Activated CD8-positive, alpha-beta memory T cell treated with anti-CD3 and anti-CD28 coated beads, Interleukin-2, amount 50 U/mL, for 24 hours (primary cell): ENCODE results near the gene FARP1.

Source experiments
- DNase-seq: peaks from one replicate; pipeline ENCODE4 v3.0.0-alpha.2; 2020; ENCODE audit errors: extremely low read depth

The FARP1 gene, protein sequence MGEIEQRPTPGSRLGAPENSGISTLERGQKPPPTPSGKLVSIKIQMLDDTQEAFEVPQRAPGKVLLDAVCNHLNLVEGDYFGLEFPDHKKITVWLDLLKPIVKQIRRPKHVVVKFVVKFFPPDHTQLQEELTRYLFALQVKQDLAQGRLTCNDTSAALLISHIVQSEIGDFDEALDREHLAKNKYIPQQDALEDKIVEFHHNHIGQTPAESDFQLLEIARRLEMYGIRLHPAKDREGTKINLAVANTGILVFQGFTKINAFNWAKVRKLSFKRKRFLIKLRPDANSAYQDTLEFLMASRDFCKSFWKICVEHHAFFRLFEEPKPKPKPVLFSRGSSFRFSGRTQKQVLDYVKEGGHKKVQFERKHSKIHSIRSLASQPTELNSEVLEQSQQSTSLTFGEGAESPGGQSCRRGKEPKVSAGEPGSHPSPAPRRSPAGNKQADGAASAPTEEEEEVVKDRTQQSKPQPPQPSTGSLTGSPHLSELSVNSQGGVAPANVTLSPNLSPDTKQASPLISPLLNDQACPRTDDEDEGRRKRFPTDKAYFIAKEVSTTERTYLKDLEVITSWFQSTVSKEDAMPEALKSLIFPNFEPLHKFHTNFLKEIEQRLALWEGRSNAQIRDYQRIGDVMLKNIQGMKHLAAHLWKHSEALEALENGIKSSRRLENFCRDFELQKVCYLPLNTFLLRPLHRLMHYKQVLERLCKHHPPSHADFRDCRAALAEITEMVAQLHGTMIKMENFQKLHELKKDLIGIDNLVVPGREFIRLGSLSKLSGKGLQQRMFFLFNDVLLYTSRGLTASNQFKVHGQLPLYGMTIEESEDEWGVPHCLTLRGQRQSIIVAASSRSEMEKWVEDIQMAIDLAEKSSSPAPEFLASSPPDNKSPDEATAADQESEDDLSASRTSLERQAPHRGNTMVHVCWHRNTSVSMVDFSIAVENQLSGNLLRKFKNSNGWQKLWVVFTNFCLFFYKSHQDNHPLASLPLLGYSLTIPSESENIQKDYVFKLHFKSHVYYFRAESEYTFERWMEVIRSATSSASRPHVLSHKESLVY

GRCh38 chr13:98142380-98143156 is at the start of gene FARP1:
FARP1 (plus strand) TSS chr13:98143094; CDS start chr13:98213243, 70,149 bp downstream.
- DNase-seq = no peak

GRCh38 chr13:98094678-98095266 is 48.1 kb upstream of the FARP1 start:
- no peak for DNase-seq

- no peak for DNase-seq
These were observed 46.8 kb upstream of the FARP1 start for GRCh38 chr13:98096059-98096458.

- DNase-seq = no peak
These were observed 45.1 kb upstream of the FARP1 start for GRCh38 chr13:98097749-98098148.

- no peak for DNase-seq
These were observed 44.4 kb upstream of the FARP1 start for GRCh38 chr13:98098516-98098915.

DNA sequence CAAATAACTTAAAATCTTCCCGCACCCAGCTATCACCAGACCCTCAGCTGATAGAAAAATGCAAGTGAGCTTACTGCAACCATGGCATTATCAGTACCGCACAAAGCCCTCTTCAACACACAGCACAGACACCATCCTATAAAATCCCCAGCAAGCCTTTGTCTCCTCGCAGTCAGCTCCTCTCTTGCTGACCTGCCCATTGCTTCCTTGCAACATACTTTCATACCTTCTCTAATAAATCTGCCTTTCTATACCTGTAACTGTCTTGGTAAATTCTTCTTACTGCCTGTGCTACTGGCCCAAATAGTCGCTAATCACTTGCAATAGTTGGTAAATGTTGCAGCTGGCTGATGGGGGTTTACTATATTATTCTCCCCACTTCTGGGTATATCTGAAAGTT is 43.3 kb upstream of the FARP1 start:
- no peak for DNase-seq

GRCh38 chr13:98100481-98100880 is 42.4 kb upstream of the FARP1 start:
- DNase-seq = no peak

- DNase-seq = no peak
These were observed 39.4 kb upstream of the FARP1 start for GRCh38 chr13:98103531-98103930.

- DNase-seq = no peak
These were observed 38.7 kb upstream of the FARP1 start for GRCh38 chr13:98103942-98104880.

DNA sequence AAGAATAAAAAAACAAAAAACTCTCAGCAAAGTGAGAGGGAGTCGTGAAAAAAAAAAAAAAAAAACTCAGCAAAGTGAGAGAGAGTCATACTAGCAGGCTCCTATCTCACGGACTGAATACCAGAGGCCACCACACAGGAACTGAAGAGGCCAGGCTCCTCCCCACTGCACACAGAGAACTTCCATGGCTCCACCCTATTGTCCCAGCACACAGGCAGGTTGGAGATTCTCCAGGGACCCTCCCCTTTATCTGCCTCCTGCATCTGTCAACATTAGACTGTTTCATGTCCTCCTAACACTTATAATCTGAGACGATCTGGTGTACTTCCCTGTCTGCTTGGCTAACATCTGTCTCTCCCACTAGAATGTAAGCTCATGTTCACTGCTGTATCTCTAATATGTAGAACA is 37.0 kb upstream of the FARP1 start:
- no peak for DNase-seq

GRCh38 chr13:98108341-98108740 is 34.6 kb upstream of the FARP1 start:
- DNase-seq = no peak

DNA sequence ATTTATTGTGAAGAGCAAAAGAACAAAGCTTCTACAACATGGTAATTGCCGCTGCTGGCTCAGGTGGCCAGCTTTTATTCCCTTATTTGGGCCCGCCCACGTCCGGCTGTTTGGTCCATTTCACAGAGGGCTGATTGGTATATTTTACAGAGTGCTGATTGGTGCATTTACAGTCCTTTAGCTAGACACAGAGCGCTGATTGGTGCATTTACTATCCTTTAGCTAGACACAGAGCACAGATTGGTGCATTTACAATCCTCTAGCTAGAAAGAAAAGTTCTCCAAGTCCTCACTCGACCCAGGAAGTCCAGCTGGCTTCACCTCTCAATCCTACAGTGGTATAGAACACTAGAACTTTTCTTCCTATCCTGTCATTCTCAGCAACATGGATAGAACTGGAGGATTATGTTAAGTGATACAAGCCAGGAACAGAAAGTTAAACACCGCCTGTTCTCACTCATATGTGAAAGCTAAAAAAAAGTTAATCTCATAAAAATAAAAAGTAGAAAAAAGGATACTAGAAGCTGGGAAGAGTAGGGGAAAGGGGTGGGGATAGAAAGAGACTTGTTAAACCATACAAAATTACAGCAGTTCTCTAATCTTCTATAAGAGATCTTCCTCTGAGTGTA is 33.6 kb upstream of the FARP1 start:
- no peak for DNase-seq

- no peak for DNase-seq
These were observed 32.1 kb upstream of the FARP1 start for GRCh38 chr13:98110749-98111148.

GRCh38 chr13:98111168-98112098 is 31.5 kb upstream of the FARP1 start:
- no peak for DNase-seq

- no peak for DNase-seq
These were observed 30.4 kb upstream of the FARP1 start for GRCh38 chr13:98112456-98112855.

- no peak for DNase-seq
These were observed 24.0 kb upstream of the FARP1 start for GRCh38 chr13:98118865-98119264.

- no peak for DNase-seq
These were observed 19.7 kb upstream of the FARP1 start for GRCh38 chr13:98123176-98123575.

GRCh38 chr13:98129059-98129746 is 13.7 kb upstream of the FARP1 start:
- DNase-seq = no peak
